Loucy (cell line): ENCODE data around the gene MAPRE3.
"Not testable (repeated sequence)": the region's sequence is repeated elsewhere in the genome, so short reads cannot be mapped to it uniquely, and the experiment has no call there.

Source experiments
- CTCF ChIP-seq: fragments of 200-600 bp; sonication (generic); conservative IDR thresholded peaks from 2 replicates; pipeline ENCODE4 v1.5.1; 2014; ENCODE audit warnings: mild to moderate bottlenecking, antibody characterized with exemption, low read length
- EZH2phosphoT487 ChIP-seq: fragments of 200-600 bp; IDR thresholded peaks from 2 replicates; pipeline ENCODE4 v1.6.1; 2018; ENCODE audit warnings: antibody characterized with exemption, mild to moderate bottlenecking, moderate library complexity, borderline replicate concordance

DNA sequence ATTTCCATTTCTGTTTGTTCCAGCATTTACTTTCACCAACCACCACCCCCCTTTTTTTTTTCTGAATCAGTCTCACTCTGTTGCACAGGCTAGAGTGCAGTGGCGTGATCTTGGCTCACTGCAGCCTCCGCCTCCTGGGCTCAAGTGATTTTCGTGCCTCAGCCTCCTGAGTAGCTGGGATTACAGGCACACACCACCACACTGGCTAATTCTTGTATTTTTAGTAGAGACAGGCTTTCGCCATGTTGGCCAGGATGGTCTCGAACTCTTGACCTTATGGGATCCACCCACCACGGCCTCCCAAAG, 105.1 kb downstream of the MAPRE3 start:
- not testable (repeated sequence) for TF ChIP-seq CTCF, EZH2phosphoT487
